Thoracic aorta (tissue), 2 donors: Measurements from ENCODE around the gene ACOT12. TPM values are rescaled to one million over a fixed set of nuclear protein-coding genes. Genes with fewer than 3 reads are reported as not detected.

ENCODE experiments used
- ATAC-seq: fragments of 150-250 bp; one replicate; pipeline ENCODE4 v1.8.0; 2017; ENCODE audit warnings: low read depth; ENCODE audit not compliant: insufficient number of reproducible peaks, low FRiP score
- DNase-seq: peaks from one replicate; pipeline ENCODE4 v3.0.0-alpha.2; 2020; ENCODE audit warnings: low spot score
- H3K27ac ChIP-seq, 2 donors: fragments of 200-600 bp; sonication (generic); 1 replicate in 1 of 2; 2 replicates in 1 of 2; pipeline ENCODE4 v1.5.1; 2016; ENCODE audit warnings: mild to moderate bottlenecking in 2 of 2, moderate library complexity in 2 of 2
- H3K27me3 ChIP-seq: fragments of 200-600 bp; sonication (generic); replicated peaks from 2 replicates; pipeline ENCODE4 v1.6.0; 2016; ENCODE audit warnings: mild to moderate bottlenecking; ENCODE audit not compliant: insufficient read depth
- H3K36me3 ChIP-seq: fragments of 200-600 bp; sonication (generic); one replicate; pipeline ENCODE4 v1.5.1; 2016
- H3K4me1 ChIP-seq, 2 donors: fragments of 200-600 bp; sonication (generic); 1 replicate in 1 of 2; 2 replicates in 1 of 2; pipeline versions ENCODE4 v1.5.1 to v1.6.0; 2016; ENCODE audit warnings: low read depth in 2 of 2, mild to moderate bottlenecking in 1 of 2; ENCODE audit not compliant: control insufficient read depth in 1 of 2
- H3K4me3 ChIP-seq: fragments of 200-600 bp; sonication (generic); 2 replicates; pipeline ENCODE4 v1.5.1; 2016; ENCODE audit warnings: mild to moderate bottlenecking
- H3K9me3 ChIP-seq: fragments of 200-600 bp; sonication (generic); 2 replicates; pipeline ENCODE4 v1.5.1; 2016
- total RNA-seq, 2 donors: library from RNA; depleted of rRNA; stranded (reverse); fragments of >200 nt; gene quantifications; one replicate each; pipeline versions ENCODE4 v1.1.0 to v1.2.3, GENCODE V29; 2016
- TF ChIP-seq, protein P1 (sequence below): fragments of 200-600 bp; sonication (generic); IDR thresholded peaks from one replicate; pipeline ENCODE4 v1.5.1; 2019; ENCODE audit warnings: antibody characterized with exemption

The ACOT12 gene
- total RNA-seq, 2 donors from 2014 or later = 2.3 TPM; not detected in 1

DNA sequence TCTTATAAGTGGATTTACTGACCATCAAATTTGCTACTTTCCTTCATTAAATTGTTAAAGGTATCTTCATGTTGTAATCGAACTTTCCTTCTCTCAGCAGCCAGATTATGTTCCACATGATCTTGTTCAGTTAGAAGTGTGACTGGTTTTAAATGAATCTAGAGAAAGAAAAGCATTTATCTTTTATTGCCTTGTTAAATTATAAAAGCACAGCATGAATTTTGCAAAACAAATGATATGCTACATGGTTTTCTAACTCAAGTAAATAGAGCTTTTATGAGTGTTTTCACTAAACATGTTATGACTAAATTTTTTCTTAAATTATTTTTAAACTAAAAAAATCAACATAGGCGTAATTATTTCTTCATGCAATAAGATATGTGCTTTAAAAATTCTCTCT is 34.1 kb downstream of the ACOT12 start:
- TF ChIP-seq, protein P1, sequence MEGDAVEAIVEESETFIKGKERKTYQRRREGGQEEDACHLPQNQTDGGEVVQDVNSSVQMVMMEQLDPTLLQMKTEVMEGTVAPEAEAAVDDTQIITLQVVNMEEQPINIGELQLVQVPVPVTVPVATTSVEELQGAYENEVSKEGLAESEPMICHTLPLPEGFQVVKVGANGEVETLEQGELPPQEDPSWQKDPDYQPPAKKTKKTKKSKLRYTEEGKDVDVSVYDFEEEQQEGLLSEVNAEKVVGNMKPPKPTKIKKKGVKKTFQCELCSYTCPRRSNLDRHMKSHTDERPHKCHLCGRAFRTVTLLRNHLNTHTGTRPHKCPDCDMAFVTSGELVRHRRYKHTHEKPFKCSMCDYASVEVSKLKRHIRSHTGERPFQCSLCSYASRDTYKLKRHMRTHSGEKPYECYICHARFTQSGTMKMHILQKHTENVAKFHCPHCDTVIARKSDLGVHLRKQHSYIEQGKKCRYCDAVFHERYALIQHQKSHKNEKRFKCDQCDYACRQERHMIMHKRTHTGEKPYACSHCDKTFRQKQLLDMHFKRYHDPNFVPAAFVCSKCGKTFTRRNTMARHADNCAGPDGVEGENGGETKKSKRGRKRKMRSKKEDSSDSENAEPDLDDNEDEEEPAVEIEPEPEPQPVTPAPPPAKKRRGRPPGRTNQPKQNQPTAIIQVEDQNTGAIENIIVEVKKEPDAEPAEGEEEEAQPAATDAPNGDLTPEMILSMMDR = no peak
- no peaks in the 10 kb centered on the region for H3K9me3 ChIP-seq
- H3K27ac ChIP-seq = no peak overlapping the region
- no peaks in the 10 kb centered on the region for H3K27me3 ChIP-seq
- ATAC-seq (no peak), DNase-seq (no peak)
- H3K4me3 ChIP-seq = no peak overlapping the region
- H3K36me3 ChIP-seq = no peaks in the 10 kb centered on the region
- no peaks in the 10 kb centered on the region for H3K4me1 ChIP-seq

DNA sequence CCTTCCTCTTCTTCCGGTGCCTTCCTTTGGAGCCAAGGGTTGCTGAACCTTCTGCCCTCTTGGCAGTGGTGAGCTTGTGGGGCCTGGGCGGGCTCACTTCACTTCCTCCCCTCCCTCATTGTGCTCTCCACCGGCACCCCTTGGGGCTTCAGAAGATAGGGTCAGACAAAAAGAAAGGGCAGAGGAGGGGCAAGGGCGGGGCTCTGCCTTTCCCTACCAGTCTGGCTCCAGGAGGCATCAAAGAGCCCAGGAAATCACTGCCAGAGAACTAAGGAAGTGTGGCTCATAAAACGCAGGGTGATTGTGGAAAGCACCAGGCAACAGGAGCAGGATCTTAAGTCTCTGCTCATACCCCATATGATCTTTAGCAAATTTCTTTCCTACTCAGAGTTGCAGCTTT is 34.8 kb downstream of the ACOT12 start:
- no peaks in the 10 kb centered on the region for H3K36me3 ChIP-seq
- no peaks in the 10 kb centered on the region for H3K4me1 ChIP-seq
- DNase-seq = no peak
- TF ChIP-seq, protein P1 = no peak
- no peak overlapping the region for H3K4me3 ChIP-seq
- H3K27me3 ChIP-seq = no peaks in the 10 kb centered on the region
- no peaks in the 10 kb centered on the region for H3K9me3 ChIP-seq
- no peak overlapping the region for H3K27ac ChIP-seq
- no peak for ATAC-seq

DNA sequence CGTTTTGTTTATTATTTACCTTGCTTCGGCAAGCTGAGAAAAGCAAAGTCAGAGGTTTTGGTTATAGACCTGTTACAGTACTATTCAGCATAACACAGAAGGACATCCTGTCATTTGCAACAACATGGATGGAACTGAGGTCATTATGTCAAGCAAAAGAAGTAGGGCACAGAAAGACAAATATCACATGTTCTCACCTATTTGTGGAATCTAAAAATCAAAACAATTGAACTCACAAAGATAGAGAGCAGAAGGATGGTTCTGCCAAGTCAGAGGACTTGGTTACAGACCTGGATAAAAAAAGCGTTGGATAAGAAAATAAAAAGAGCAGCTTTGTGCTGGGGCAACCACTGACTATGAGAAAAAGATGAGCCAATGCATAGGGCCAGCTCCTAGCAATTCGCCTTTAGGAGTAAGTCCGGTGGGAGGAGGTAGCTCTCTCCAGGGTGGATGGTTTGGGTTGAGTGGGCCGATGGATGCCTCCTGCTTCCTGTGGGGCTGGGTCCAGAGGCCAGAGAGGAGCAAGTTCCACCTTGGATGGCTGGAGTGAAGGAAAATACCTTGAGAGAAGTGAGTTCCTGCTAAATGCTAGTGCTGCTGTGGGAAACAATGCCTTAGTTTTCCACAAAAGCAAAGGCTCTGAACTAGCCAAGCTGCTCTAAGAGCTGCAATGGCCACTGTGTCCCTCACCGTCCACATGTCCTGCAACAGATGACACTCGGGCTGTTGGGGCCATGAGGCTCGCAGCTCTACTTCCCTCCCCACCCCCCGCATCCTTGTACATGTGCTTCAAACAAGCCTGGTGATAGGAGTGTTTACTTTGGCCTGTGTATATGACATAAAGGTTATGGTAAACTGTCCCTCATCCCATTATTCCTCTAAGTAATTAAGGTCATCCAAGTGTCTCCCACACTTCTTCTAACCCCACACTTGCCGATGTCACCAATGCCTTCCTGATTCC is 38.4 kb downstream of the ACOT12 start:
- ATAC-seq (no peak), DNase-seq (no peak)
- Histone ChIP-seq H3K27ac (no peak overlapping the region), H3K4me3 (no peak overlapping the region), H3K27me3 (no peaks in the 10 kb centered on the region), H3K9me3 (no peaks in the 10 kb centered on the region), H3K4me1 (no peaks in the 10 kb centered on the region), H3K36me3 (no peaks in the 10 kb centered on the region)
- TF ChIP-seq, protein P1 = no peak

DNA sequence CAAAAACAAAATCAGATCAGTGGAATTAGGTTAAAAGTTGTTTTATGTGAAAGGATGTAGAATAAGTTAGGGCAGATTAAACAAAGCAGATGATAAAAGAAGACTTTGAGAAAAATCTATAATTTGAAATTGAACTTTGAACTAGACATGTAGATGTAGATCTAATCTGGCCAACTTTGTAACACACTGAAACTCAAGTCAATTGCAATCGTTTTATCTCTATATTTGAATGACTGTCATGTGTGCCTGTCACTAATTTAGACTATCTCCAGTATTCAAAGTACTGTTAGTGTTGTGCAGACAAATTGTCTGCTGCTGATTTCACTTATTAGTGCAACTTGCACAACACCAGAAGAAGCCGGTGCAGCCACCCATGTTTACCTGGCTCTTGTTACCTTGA is 39.8 kb downstream of the ACOT12 start:
- Histone ChIP-seq H3K27me3 (no peaks in the 10 kb centered on the region), H3K4me1 (no peaks in the 10 kb centered on the region), H3K4me3 (no peak overlapping the region), H3K9me3 (no peaks in the 10 kb centered on the region), H3K27ac (no peak overlapping the region), H3K36me3 (no peaks in the 10 kb centered on the region)
- DNase-seq = no peak
- ATAC-seq = no peak
- TF ChIP-seq, protein P1 = no peak

DNA sequence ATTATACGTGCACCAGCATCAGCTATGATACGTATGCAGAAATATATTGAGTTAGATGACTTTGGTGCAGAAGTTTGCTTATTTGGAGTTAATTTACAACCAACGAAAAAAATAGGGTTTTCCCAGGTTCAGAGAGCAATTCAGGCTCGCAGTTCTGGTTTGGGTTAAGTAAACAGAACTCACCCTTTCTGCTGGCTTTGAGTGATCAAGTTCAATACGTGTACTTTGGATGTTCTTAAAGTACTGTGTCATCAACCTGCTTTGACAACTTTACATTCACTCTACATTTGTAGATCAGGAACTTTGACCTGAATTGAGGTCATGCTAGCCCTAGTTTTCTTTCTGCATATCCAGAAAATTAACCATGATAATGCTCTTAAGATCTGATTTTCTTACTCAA is 40.7 kb downstream of the ACOT12 start:
- Histone ChIP-seq H3K27me3 (no peaks in the 10 kb centered on the region), H3K4me1 (no peaks in the 10 kb centered on the region), H3K27ac (no peak overlapping the region), H3K9me3 (no peaks in the 10 kb centered on the region), H3K4me3 (no peak overlapping the region), H3K36me3 (no peaks in the 10 kb centered on the region)
- no peak for DNase-seq
- TF ChIP-seq, protein P1 = no peak
- ATAC-seq = no peak
